ENCODE data around the gene AMBRA1.

The AMBRA1 gene

GRCh38 chr11:46367244-46367915, 226.4 kb downstream of the AMBRA1 start:
- DNase-seq (ENCODE audit: low spot score): peak; percentile 72

GRCh38 chr11:46366661-46367161, 227.1 kb downstream of the AMBRA1 start:
- no peak for DNase-seq (ENCODE audit: low spot score)

GRCh38 chr11:46366260-46366659, 227.6 kb downstream of the AMBRA1 start:
- no peak for DNase-seq (ENCODE audit: low spot score)

GRCh38 chr11:46364791-46365190, 229.0 kb downstream of the AMBRA1 start:
- no peak for DNase-seq (ENCODE audit: low spot score)

GRCh38 chr11:46364056-46364455, 229.8 kb downstream of the AMBRA1 start:
- DNase-seq (ENCODE audit: low spot score): no peak

- DNase-seq (ENCODE audit: low spot score): peak; percentile 65
Observed at GRCh38 chr11:46363455-46364005, 230.3 kb downstream of the AMBRA1 start.

- DNase-seq (ENCODE audit: low spot score): peak; percentile 72
Observed at GRCh38 chr11:46363031-46363407, 230.8 kb downstream of the AMBRA1 start.

GRCh38 chr11:46362156-46363030, 231.4 kb downstream of the AMBRA1 start:
- DNase-seq (ENCODE audit: low spot score): no peak

GRCh38 chr11:46361283-46362155, 232.3 kb downstream of the AMBRA1 start:
- DNase-seq (ENCODE audit: low spot score): peak; percentile 82

- no peak for DNase-seq (ENCODE audit: low spot score)
Observed at GRCh38 chr11:46360878-46361277, 232.9 kb downstream of the AMBRA1 start.

GRCh38 chr11:46359953-46360352, 233.9 kb downstream of the AMBRA1 start:
- DNase-seq (ENCODE audit: low spot score): no peak

- no peak for DNase-seq (ENCODE audit: low spot score)
Observed at GRCh38 chr11:46357483-46357936, 236.3 kb downstream of the AMBRA1 start.

GRCh38 chr11:46356924-46357482, 236.8 kb downstream of the AMBRA1 start:
- DNase-seq (ENCODE audit: low spot score): no peak

GRCh38 chr11:46353698-46354097, 240.1 kb downstream of the AMBRA1 start:
- DNase-seq (ENCODE audit: low spot score): no peak

- DNase-seq (ENCODE audit: low spot score): peak; percentile 67
Observed at GRCh38 chr11:46352063-46352841, 241.6 kb downstream of the AMBRA1 start.

GRCh38 chr11:46351606-46352005, 242.2 kb downstream of the AMBRA1 start:
- DNase-seq (ENCODE audit: low spot score): no peak

- DNase-seq (ENCODE audit: low spot score): no peak
Observed at GRCh38 chr11:46351148-46351547, 242.7 kb downstream of the AMBRA1 start.

- no peak for DNase-seq (ENCODE audit: low spot score)
Observed at GRCh38 chr11:46350695-46351094, 243.1 kb downstream of the AMBRA1 start.

GRCh38 chr11:46348566-46349401, 245.0 kb downstream of the AMBRA1 start:
- no peak for DNase-seq (ENCODE audit: low spot score)

Measured in AG08396 (cell line).